Activated CD4-positive, alpha-beta T cell treated with anti-CD3 and anti-CD28 coated beads for 4 hours (primary cell): ENCODE results near the gene ARL6.
A peak's percentile ranks its signal among the peaks of the same experiment; 100 is the strongest.
"Not testable (repeated sequence)": the region's sequence is repeated elsewhere in the genome, so short reads cannot be mapped to it uniquely, and the experiment has no call there.

ENCODE experiments used
- DNase-seq, 2 donors: peaks; one replicate each; pipeline ENCODE4 v3.0.0-alpha.2; 2020

ARL6 gene

GRCh38 chr3:97821774-97822358 is 57.3 kb downstream of the ARL6 start, which contains the start of gene CRYBG3:
TSS of gene CRYBG3 (plus strand) at chr3:97822011. CDS start at chr3:97822207, 196 bp downstream.
- DNase-seq: peak; percentile 74 to 78

- peak; percentile 2 to 14 for DNase-seq
These were observed 57.8 kb downstream of the ARL6 start for GRCh38 chr3:97822359-97822775.

GRCh38 chr3:97823046-97824004 is 58.8 kb downstream of the ARL6 start:
- DNase-seq: no peak

DNA sequence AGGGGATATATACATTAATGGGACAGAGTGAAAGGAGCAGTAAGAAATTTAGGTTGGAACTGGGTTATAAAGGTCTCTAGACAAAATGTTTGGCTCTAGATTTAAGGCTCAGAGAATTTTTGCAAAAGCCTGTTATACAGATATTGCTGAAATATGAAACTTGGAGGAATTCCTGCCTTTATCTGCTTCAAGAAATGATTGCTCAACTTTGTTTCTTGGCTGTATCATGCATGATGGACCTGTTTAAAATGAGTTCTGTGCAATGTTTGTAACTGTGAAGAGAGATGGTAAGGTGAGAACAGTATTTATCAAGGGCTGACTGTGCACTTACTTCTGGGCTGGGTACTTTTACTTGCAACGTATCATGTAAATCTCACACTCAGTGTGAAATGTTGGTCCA is 60.5 kb downstream of the ARL6 start:
- no peak for DNase-seq

- no peak for DNase-seq
These were observed 63.3 kb downstream of the ARL6 start for GRCh38 chr3:97827741-97828471.

- DNase-seq: no peak
These were observed 64.6 kb downstream of the ARL6 start for GRCh38 chr3:97829198-97829597.

- no peak for DNase-seq
These were observed 66.1 kb downstream of the ARL6 start for GRCh38 chr3:97830638-97831037.

DNA sequence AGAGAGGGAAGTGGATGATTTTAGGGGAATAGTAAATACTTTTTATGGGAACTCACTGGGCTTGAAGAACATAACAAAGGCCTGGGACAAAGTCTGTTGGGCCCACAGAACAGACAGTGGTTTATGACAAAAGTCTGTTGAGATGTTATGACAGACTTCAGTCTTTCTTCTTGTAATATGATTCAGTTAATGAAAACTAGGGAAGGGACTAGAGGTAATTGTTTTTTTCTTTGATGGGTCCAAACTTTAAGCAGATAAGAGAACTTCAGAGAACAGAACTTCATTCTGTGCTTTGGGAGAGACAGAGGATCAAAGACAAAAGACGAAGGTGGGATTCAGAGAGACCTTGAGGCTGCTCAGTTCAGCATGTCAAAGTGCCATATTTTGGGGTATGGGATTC is 66.6 kb downstream of the ARL6 start:
- DNase-seq: no peak

GRCh38 chr3:97833184-97833583 is 68.6 kb downstream of the ARL6 start:
- DNase-seq: not testable (repeated sequence)

GRCh38 chr3:97835761-97836160 is 71.2 kb downstream of the ARL6 start:
- DNase-seq: no peak

DNA sequence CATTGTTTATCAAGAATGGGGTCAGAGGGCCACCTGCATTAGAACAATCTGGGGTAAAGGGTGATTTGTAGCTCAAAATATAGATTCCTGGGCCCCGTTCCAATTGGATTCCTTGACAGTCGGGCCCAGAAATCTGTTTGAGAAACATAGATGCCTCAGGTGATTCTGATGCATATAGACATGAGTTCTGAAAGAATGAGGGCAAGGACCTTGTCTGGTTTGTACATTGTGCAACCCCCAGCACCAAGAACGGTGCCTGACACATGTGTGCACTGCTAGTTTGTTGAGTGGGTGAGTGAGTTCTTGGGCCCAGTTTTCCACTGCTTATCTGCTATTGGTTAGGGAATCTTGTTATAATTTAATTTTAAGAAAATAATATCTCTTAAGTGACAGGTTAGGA is 73.8 kb downstream of the ARL6 start:
- no peak for DNase-seq

DNA sequence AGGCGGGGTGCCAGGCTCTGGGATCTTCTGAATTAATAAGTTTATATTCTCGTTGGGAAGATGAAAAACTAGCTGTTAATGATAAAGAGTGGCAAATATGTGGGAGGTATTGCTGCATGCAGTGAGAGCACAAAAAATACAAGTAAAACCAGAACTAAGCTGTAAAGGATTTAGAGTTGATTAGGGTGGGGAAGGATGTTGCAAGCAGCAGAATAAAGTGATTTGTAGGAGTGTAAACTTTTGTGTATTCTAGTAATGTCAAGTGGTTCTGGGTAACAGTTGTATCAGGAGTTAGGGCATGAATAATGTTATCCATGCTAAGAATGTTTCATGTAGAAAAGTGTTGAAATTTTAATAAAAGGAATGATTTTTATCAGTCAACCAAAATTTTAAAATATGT is 75.4 kb downstream of the ARL6 start:
- no peak for DNase-seq

DNA sequence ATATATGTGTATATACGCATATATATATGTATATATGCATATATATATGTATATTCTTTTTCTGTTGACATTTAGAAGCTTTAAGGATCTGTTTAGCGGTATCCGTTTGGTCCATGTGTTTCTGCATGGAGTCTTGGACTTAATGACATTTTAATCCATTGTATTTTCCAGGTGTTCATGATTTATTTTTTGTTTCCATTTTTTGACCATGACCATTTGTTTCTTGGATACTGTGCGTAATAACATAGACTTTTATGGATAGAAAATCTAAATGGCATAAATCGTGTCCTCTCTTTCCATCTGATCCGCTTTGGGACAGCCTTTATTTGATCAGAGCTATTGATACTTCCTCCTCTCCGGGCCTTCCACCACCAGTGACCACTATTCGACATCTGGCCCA is 76.7 kb downstream of the ARL6 start:
- DNase-seq: no peak

DNA sequence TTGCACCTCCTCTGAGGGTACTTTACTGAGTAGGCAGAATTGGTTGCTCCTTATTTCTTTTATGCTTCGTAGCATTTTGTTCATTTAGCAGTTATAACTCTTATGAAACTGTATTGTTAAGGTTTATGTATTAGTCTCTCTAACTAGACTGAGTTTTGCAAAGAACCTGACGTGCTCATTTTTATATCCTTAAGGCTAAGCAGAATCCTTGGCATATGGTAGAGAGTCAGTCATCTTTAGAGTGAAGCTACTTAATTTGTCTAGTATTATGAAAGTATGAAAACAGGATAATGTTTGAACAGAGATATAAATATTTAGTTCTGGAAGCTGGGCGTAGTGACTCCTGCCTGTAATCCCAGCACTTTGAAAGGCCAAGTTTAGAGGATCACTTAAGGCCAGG is 77.4 kb downstream of the ARL6 start:
- DNase-seq: no peak

GRCh38 chr3:97848779-97849178 is 84.2 kb downstream of the ARL6 start:
- DNase-seq: no peak
